GM12892 (cell line): Measurements from ENCODE around the gene ROCK2.

ENCODE experiments used
- POLR2A ChIP-seq: IDR thresholded peaks from 2 replicates; pipeline ENCODE4 v1.6.1; 2011; ENCODE audit warnings: low read depth, low read length, control low read depth
- POLR2AphosphoS5 ChIP-seq: IDR thresholded peaks from 2 replicates; pipeline ENCODE4 v1.6.1; 2011; ENCODE audit warnings: low read depth, low read length, control low read depth
- TAF1 ChIP-seq: IDR thresholded peaks from 2 replicates; pipeline ENCODE4 v1.6.1; 2011; ENCODE audit warnings: low read depth, mild to moderate bottlenecking, control low read depth, low read length, borderline replicate concordance

GRCh38 chr2:11314487-11314886 lies 29.9 kb downstream of the ROCK2 start:
- TF ChIP-seq POLR2A (no peak), POLR2AphosphoS5 (no peak), TAF1 (no peak)
